Esophagus mucosa (tissue), 1 donor: ENCODE data around the gene RPTOR. TPM values are rescaled to one million over a fixed set of nuclear protein-coding genes. Genes with fewer than 3 reads are reported as not detected.
A peak's percentile ranks its signal among the peaks of the same experiment; 100 is the strongest.
"Not testable (repeated sequence)": the region's sequence is repeated elsewhere in the genome, so short reads cannot be mapped to it uniquely, and the experiment has no call there.

ENCODE experiments used
- ATAC-seq: fragments of 200-7000 bp; cut with Tn5 transposase; one replicate; pipeline ENCODE4 v1.9.1; 2020
- total RNA-seq: library from RNA; stranded (reverse); gene quantifications from one replicate; pipeline ENCODE4 v1.2.4, GENCODE V29; 2023
- donor health status: DM: yes; HTN: yes; CAD: no.

The RPTOR gene, protein sequence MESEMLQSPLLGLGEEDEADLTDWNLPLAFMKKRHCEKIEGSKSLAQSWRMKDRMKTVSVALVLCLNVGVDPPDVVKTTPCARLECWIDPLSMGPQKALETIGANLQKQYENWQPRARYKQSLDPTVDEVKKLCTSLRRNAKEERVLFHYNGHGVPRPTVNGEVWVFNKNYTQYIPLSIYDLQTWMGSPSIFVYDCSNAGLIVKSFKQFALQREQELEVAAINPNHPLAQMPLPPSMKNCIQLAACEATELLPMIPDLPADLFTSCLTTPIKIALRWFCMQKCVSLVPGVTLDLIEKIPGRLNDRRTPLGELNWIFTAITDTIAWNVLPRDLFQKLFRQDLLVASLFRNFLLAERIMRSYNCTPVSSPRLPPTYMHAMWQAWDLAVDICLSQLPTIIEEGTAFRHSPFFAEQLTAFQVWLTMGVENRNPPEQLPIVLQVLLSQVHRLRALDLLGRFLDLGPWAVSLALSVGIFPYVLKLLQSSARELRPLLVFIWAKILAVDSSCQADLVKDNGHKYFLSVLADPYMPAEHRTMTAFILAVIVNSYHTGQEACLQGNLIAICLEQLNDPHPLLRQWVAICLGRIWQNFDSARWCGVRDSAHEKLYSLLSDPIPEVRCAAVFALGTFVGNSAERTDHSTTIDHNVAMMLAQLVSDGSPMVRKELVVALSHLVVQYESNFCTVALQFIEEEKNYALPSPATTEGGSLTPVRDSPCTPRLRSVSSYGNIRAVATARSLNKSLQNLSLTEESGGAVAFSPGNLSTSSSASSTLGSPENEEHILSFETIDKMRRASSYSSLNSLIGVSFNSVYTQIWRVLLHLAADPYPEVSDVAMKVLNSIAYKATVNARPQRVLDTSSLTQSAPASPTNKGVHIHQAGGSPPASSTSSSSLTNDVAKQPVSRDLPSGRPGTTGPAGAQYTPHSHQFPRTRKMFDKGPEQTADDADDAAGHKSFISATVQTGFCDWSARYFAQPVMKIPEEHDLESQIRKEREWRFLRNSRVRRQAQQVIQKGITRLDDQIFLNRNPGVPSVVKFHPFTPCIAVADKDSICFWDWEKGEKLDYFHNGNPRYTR (N-terminal part only)
- 14.9 TPM for total RNA-seq

DNA sequence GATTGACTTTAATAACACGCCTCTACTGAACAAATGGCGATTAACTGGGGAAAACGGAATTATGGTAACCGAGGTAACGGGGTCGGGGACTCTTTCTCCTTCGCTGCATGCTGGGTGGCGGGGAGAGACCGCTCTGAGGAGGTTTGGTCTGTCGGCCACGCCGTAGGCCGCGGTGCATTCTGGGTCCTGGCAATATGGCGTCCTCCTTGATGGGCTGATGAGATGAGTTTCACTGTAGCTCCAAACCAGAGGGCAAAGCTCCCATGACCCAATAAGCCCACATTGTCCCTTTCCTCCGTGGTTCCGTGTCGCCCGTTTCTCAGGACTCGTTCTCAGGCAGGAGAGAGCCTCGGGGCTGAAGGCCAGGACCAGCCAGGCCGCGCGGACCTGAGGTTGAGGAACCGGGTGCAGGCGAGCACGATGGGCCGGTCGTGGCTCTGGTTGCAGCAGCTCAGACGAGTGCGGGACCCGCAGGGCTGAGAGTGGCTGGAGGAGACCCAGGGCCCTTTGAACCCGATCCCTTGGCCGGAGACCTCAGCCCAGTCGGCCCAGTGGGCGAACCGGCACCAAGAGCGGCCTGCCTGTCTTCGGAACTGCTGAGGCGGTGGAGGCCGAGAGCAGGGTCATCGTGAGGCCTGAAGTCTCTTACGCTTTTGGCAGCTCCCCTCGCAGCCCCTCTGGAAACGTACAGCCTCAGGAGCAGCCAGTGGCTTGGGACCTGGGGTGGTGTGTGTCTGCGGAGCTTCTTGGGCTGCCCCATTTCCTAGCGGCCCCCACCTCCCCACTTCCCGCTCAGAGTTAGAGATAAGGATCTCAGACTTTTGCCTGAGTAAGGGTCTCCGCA, at the start of gene RPTOR:
Gene RPTOR, plus strand, starts transcription at position 184 of the 844 bp plus-strand sequence. CDS start 792 bp downstream, outside the sequence.
- ATAC-seq = peak; percentile 92

DNA sequence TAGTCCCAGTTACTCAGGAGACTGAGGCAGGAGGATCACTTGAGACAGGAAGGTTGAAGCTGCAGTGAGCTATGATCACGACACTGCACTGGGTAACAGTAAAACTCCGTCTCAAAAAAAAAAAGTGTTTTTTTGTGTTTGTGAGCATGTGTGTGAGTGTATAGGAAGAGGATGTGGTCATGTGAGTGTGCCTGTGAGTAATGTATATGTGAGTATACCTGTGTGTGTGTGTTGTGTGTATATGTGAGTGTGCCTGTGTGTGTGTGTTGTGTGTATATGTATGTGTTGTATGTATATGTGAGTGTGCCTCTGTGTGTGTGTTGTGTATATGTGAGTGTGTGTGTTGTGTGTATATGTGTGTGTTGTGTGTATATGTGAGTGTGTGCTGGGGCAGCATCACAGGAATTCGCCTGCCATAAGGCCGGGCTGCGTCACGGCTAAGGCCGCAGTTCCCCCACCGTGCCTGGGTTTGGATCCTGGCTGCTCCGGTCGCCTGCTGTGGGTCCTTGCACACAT, 46.9 kb upstream of the RPTOR start:
- peak; percentile 17 for ATAC-seq

DNA sequence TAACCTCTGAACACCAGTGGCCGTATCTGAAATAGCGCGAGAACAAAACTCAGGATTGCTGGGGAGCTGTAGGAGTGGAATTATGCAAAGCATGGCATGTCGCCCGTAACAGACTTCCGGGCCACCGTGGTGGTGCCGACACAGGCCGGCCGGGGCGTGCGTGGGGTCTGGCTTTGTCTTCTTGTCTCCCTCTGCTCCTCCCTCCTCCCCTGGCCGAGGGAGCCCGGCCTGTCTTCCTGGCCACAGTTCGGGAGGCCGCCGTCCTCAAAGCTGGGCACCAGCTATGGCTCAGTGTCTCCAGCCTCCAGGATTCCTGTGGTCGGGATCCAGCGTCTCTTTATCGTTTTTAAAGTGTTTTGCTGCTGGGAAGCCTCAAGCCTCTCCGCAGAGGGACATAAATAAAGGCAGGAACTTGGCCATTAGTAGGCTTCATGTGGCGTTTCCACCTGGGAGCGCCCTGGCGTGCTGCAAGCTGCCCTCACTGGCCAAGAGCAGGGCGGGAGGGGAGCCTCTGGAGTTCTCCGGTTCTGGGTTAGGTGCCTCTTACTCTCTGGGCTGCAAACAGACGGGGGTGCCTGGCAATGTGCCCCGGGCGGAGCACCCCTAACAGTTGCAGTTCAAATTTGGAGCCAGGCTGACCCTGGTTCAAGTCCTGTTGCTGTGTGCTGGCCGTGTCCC, 46.3 kb upstream of the RPTOR start:
- no peak for ATAC-seq

DNA sequence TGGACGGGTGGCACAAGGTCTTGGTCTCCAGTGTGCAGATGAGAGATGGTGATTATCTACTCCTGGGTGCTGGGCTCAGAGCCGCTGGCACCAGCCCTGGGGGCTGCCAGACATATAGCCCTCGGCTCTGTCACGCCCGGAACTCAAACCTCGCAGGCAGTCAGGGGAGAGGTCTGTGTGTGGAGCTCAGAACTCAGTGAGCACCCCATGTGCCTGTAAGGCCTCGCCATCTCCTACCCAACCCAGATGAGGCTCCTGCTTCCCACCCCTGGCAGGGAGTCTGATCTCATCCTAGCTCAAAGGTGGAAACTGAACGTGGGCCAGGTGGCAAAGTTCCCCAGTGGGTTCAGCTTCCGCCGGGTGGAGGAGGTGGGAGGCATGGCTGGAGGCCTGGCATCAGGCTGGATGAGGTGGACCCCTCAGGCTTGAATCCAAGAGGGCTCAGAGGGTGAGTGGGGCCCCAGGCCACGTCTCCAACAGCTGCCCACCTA, 45.7 kb upstream of the RPTOR start:
- ATAC-seq = no peak

DNA sequence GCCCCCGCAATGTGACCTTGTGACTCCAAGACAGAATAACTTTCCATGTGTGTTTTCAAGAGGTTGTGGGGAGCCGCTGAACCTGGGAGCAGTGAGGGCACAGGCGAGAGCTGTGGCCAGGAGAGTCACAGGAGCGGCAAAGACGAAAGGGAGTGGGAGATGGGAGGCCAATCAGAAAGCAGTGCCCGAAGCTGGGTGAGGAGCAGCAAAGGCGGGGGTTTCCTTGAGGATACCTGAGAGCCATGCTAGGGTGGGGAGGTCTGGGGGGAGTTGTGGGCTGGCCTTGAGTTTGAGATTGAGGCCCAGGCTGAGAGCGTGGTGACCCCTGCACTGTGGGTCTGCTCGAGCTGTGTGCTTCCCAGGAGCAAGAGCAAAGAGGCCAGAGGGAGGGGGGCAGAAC, 45.1 kb upstream of the RPTOR start:
- no peak for ATAC-seq

DNA sequence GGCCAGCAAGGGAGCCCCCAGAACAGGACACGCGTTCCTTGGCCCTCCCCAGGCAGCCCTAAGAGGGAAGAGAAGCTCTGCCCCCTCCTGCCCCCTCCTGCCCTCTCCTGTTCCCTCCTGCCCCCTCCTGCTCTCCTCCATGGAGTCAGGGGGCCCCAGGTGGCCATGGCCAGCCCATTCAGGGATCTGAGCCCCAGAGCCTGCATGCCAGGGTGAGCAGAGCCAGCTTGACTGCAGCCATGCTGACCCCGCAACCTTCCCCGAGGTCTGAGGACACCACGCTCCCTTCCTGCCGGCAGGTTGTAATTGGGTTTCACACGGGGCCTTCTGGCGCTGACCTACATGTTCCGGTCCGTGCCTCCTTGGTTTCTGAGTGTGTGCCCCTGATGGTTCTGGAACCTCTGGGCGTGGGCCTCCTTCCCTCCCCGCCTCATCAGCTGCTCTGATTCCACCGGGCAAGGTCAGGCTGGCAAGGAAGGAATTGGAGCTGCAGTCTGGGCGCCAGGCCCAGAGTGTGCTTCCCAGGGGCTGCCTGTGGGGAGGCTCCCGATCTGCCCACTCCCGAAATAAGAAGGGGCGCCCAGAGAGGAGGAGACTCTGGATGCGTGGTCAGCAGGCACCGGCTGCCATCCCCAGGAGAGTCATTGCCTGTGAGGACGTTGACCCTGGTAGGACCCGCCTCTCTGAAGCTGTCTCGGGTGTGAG, 44.5 kb upstream of the RPTOR start:
- ATAC-seq = no peak

DNA sequence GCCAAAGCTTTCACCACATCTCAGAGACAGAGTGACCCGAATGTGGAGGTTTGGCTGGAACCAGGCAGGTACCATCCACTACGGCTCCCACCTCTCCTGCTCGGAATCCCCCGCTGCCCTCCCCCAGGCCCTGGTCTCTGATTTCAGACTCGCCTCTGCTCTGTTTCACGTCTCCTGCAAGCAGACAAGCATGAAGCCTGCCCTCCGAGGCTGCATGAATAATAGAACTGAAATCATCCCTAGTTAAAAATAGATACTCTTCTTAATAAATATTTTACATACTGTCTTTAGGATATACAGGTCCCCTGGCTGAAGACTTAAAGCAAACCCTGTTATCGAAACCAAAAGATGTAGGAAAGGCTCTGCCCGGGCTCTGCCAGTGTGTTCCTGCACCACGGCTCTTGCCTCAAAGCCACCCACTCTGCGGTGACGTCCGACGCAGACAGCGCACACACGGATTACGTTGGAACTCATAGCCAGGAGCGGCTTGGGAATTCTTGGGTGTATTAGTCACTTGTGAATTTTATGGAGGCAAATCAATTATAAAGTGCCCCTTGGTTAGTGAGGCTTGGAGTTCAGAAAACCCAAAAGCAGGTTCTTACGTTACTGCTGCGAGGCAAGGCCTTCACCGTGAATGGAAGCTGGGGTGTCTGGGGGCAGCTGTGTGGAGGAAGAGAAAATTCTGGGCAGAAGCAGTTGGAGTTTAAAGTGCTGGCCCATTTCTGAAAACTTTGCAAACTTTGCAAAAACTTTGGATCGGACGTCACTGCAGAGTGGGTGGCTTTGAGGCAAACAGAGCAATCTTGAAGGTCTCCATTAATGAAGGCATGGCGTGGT, 42.7 kb upstream of the RPTOR start:
- ATAC-seq = no peak

DNA sequence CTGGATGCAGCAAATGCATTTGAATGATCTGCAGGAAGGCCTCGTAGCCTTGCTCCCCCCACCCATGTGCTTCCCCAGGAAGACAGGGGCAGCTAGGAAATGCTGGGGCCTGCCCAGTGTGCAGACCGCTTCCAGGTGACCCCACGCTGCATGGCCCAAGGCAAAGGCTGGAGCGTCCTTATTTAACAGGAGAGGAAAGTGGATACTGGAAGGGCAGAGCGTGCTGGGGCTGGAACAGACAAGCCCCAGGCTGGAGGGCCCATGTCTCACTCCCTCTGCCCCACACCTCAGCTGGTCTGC, 42.1 kb upstream of the RPTOR start:
- no peak for ATAC-seq

DNA sequence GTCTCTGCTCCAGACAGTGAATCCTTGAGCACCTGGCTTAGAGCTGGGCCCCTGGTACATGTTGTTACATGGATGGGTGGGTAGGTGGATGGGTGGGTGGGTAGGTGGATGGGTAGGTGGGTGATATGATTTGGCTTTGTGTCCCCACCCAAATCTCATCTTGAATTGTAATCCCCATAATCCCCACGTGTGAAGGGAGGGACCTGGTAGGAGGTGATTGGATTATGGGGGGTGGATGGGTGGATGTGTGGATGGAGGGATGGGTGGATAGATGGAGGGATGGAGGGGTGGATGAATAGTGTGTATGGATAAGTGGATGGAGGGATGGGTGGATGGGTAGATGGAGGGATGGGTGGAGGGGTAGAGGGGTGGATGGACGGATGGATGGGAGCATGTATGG, 41.6 kb upstream of the RPTOR start:
- no peak for ATAC-seq

DNA sequence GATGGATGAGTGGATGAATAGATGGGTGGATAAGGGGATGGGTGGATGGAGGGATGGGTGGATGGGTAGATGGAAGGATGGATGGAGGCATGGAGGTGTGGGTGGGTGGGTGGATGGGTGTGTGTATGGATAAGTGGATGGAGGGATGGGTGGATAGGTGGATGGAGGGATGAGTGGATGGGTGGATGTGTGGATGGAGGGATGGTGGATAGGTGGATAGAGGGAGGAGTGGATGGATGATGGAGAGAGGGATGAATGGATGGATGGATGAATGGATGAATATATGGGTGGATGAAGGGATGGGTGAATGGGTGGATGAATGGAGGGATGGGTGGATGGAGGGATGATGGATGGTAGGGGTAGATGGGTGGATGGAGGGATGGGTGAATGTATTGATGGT, 40.7 kb upstream of the RPTOR start:
- no peak for ATAC-seq

DNA sequence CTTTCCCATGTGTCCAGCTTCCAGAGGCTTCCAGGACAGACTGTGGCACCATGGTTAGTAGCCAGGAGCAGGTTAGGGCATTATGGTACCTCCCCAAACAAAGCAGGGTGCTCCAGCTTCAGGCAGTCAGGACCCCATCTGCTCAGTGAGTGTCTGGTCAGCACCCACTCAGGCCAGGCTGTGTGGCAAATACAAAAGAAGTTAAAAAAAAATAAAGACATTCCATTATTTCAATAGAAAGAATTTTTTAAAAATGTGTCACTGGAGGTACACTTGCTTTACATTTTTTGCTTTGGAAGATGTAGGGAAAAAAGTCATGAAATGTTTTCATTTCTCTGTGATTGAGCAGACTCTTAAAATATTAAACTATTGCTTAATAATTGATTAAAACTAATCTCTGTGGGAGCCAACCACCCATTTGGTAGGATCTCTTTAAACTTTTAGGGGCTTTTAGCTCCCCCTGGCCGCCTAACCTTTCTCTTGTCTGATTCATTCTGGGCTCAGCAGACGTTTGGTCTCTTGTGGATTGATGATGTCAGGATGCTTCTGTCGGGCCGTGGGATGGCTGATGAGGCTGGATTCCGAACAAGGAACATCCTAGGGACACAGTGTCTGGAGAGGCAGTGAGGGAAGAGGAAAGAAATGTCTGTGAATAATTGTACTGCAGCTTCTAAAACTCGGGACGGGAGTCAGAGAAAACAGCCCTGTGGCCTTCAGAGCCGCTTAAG, 39.8 kb upstream of the RPTOR start:
- ATAC-seq = no peak

DNA sequence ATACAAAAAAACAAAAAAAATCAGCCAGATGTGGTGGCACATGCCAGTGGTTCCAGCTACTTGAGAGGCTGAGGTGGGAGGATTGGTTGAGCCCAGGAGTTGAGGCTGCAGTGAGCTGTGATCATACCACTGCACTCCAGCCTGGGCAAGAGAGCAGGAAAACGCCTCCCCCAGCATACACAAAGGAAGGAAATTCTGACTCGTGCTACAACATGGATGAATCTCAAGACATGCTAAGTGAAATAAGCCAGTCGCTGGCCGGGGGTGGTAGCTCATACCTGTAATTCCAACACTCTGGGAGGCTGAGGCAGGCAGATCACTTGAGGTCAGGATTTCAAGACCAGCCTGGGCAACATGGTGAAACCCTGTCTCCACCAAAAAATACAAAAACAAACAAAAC, 37.5 kb upstream of the RPTOR start:
- ATAC-seq = not testable (repeated sequence)

DNA sequence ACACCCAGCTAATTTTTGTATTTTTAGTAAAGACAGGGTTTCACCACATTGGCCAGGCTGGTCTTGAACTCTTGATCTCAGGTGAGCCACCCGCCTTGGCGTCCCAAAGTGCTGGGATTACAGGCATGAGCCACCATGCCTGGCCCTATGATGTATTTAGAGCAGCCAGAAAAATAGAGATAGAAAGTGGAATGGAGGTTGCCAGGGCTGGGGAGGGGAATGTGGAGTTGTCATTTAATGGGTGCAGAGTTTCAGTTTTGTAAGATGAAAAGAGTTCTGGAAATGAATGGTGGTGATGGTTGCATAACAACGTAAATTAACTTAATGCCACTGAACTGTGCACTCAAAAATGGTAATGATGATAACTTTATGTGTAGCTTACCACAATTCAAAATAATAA, 36.7 kb upstream of the RPTOR start:
- ATAC-seq = no peak

DNA sequence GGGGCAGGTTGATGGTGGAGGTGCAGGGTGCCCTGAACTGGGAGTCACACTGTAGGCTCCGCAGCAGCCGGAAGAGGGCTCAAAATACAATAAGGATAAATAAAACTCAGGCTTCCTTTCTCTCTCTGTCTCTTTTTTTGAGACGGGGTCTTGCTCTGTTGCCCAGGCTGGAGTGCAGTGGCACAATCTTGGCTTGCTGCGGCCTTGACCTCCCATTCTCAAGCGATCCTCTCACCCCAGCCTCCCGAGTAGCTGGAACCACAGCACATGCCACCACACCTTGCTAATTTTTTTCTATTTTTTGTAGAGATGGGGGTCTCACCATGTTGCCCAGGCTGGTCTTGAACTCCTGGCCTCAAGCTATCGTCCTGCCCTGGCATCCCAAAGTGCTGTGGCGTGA, 35.3 kb upstream of the RPTOR start:
- no peak for ATAC-seq

DNA sequence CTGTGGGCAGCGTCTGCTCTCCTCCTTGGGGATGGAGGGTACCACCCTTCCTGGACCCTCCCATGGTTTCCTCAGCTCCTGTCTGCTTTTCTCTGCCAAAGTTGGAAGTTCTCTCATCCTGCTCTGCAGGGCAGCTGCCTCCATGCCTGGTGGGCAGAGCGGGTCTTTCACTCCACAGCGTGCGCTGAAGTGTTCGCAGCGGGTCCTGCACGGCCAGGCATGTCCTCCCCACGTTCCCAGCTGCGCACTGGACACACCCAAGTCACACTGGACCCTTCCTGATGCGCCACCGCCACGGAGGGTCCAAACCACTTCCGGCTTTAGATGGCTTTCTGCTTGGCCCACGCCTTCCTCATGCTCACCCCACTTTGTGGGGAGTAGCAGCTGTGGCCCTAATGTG, 34.5 kb upstream of the RPTOR start:
- ATAC-seq = no peak

DNA sequence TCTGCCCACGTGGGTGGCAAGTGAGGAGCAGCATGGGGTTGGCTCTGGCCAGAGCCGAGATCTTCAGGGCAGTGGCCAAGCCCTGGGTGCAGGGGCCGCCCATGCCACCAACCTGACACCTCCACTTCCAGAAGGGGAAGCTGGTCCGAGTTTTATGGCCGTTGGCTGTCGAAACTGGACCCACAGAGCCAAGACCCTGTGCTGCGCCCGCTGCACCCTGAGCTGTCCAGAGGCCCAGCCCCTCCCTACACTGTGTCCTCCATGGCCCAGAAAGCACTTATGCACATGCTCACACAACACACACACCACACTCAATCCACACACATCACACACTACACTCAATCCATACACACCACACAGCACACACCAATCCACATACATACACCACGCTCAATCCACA, 33.9 kb upstream of the RPTOR start:
- ATAC-seq = no peak

DNA sequence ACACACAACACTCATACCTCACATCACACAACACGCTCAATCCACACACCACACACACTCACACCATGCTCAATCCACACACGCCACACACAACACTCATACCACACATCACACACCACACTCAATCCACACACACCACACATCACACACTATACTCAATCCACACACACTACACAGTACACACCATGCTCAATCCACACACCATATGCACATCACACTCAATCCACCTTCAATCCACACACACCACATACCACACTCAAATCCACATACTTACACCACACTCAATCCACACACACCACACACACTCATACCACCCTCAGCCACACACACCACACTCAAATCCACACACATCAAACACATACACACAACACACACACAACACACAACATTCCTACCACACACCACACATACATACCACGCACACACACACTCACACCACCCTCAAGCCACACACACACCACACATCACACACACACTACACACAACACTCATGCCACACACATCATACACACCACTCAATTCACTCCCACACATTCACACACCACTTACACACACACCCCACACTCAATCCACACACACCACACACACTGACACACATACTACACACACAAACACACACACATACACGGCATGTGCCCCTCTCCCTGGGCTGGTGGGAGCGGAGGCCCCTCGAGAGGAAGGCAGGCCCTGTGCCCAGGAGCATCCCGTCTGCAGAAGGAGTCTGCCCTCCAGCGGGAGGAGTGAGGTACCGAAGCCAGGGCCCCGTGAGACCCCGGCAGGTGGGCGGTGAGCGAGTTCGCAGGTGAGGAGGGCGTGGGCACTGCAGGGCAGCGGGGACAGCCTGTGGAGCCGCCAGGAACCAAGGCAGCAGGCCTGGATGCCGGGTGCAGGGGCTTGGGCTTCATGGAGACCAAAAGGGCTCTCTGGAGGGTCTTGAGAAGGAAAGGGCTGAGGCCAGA, 33.1 kb upstream of the RPTOR start:
- peak; percentile 21 for ATAC-seq

DNA sequence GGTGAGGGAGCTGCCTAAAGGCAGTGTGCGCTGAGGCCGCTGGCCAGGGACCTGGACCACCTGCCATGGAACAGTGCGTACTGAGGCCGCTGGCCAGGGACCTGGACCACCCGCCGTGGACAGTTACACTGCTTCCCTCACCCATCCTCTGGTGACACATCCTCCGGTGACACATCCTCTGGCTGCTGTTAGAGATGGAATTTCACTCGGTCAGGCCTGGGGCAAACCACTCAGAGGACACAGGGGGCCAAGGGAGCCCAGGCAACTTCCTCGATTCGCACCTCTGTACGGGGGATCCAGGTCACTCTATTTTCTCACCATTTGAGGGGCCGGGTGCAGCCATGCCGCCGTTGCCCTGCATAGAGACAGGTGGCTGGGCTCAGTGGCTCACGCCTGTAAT, 32.4 kb upstream of the RPTOR start:
- peak; percentile 17 for ATAC-seq
